ENCODE measurements around the gene PRKCH.

The PRKCH gene

DNA sequence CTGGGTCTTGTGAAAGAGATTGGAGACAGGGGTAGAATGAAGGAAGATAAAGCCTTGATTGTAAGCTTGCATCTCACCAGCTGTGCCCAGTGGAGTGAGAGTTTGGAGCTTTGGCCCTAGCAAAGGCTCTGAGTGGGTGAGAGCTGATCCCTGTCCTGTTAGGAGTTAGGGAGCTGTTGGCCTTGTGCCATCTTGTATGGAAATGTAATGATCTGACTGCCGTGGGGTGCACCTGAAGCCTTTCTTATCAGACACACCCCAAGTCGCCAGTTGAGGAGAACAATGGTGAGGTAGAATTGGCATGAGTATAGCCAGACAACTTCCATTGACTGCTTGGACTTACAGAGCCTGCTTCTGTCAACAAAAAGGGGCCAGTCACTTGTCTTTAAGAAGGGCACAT is 130.1 kb downstream of the PRKCH start:
- no peak for DNase-seq (ENCODE audit: low read depth)
- no peak for TF ChIP-seq CTCF (IDR thresholded peaks at IDR 0.05; ENCODE audit: low read depth, low read length, missing control alignments)
- H3K4me3 ChIP-seq (ENCODE audit: low read depth, low read length), result no peak overlapping the region

DNA sequence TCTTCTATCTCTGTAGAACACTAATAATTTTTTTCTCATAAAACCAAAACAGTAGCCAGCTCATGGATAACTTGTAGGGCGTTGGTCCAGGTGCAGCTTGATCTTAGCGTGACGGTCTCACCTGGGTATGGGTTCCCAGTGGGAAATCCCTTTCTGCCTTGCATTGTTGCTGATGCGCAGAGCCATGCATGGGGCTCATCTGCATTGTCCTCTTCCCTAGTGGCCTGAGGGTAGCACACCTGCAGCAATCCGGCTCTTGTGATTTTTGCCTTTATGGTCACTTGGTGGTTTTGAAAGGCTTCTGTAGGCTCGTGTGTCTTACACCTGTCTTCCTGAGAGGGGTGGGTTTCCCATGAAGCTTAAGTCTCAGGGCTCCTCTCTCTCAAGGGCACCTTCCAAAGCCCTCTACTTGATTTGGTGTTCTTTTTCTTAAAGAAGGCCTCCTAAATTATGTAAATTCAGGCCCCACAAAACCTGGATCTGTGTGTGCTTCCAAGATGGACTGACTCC is 130.6 kb downstream of the PRKCH start:
- TF ChIP-seq CTCF (IDR thresholded peaks at IDR 0.05; ENCODE audit: low read depth, low read length, missing control alignments), result no peak
- H3K4me3 ChIP-seq (ENCODE audit: low read depth, low read length), result no peak overlapping the region
- DNase-seq (ENCODE audit: low read depth), result no peak

DNA sequence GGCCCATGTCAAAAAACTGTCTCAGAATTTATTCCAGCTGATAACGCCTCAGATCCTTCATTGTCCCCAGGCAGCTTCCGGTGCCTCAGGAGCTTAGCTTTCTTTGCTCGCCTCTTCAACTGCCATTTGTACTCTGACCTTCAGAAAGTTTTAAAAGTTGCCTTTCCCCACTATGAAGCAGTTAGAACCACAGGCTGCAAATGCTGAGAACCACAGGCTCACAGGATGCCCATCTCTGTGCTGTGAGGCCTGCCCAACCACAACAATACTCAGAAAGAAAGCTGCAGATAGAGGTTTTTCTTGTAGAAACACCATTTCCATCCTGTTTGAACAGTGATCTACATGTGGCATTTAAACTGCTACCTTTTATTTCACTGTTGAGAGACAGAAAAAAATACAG is 131.1 kb downstream of the PRKCH start:
- DNase-seq (ENCODE audit: low read depth), result no peak
- no peak for TF ChIP-seq CTCF (IDR thresholded peaks at IDR 0.05; ENCODE audit: low read depth, low read length, missing control alignments)
- no peak overlapping the region for H3K4me3 ChIP-seq (ENCODE audit: low read depth, low read length)

GRCh38 chr14:61453103-61453767 is 131.9 kb downstream of the PRKCH start:
- TF ChIP-seq CTCF (IDR thresholded peaks at IDR 0.05; ENCODE audit: low read depth, low read length, missing control alignments), result no peak
- no peak for DNase-seq (ENCODE audit: low read depth)
- no peak overlapping the region for H3K4me3 ChIP-seq (ENCODE audit: low read depth, low read length)

- no peak for TF ChIP-seq CTCF (IDR thresholded peaks at IDR 0.05; ENCODE audit: low read depth, low read length, missing control alignments)
- no peak for DNase-seq (ENCODE audit: low read depth)
- no peak overlapping the region for H3K4me3 ChIP-seq (ENCODE audit: low read depth, low read length)
These were observed 133.2 kb downstream of the PRKCH start for GRCh38 chr14:61454545-61454944.

DNA sequence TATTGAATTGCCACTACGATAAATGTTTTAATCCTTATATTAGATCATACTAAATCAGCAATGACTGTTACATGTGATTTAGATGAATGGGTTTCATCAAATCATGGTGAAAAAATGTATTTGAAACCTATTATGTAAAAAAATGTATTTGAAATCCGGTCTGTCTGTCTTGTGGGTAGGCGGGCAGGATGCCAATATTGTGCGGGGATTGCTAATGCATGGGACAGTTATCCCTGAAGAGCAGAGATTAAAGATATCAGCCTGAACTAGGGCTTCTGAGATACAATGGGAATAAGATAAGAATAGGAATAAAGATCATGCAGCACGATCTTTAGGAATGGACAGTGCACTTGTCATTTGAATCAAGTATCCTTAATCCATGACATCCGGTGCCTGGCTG is 134.0 kb downstream of the PRKCH start:
- H3K4me3 ChIP-seq (ENCODE audit: low read depth, low read length), result no peak overlapping the region
- TF ChIP-seq CTCF (IDR thresholded peaks at IDR 0.05; ENCODE audit: low read depth, low read length, missing control alignments), result no peak

GRCh38 chr14:61456720-61457119 is 135.3 kb downstream of the PRKCH start:
- no peak overlapping the region for H3K4me3 ChIP-seq (ENCODE audit: low read depth, low read length)
- DNase-seq (ENCODE audit: low read depth), result no peak
- TF ChIP-seq CTCF (IDR thresholded peaks at IDR 0.05; ENCODE audit: low read depth, low read length, missing control alignments), result peak; percentile 80

More for the DNA sequence above, 134.0 kb downstream of the PRKCH start:
- no peak for DNase-seq (ENCODE audit: low read depth)
